ENCODE results near the gene TSPAN33.
"Not testable (repeated sequence)": the region's sequence is repeated elsewhere in the genome, so short reads cannot be mapped to it uniquely, and the experiment has no call there.

Gene TSPAN33

GRCh38 chr7:129209067-129209926, 64.8 kb downstream of the TSPAN33 start:
- DNase-seq = no peak

- DNase-seq = peak; percentile 72
Observed at GRCh38 chr7:129210256-129210988, 65.9 kb downstream of the TSPAN33 start.

DNA sequence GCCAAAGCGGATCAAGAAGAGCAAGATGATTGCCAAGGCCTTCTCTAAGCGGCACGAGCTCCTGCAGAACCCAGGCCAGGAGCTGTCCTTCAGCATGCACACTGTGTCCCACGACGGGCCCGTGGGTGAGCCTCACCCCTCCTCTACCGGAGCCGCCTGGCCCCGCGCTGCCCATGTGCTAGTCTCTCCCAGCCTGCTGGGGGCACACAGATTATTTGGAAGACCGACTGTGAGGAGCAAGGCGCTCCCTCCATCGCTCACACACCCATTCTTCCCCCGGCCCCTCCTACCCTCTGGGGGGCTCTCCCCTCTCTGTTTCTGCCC, 66.4 kb downstream of the TSPAN33 start:
- no peak for DNase-seq

- DNase-seq = no peak
Observed at GRCh38 chr7:129212126-129212525, 67.6 kb downstream of the TSPAN33 start.

GRCh38 chr7:129212596-129212995, 68.1 kb downstream of the TSPAN33 start:
- DNase-seq = no peak

DNA sequence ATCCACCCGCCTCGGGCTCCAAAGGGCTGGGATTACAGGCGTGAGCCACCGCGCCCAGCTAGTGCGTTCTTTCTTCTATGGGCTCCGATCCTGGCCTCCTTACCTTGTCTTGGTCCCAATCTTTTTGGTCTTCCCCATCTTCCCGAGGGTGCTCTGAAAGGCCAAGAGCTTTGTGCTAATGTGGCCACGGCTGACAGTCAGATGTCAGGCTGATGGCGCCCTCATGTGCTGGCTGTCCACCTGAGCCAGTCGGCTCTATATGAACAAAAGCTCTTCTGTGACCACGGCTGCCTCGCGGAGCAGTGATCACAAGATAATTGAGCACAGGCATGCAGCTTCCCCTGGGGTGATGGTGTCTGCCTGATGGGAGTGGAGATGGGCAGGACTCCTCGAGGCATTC, 69.3 kb downstream of the TSPAN33 start:
- DNase-seq = no peak

DNA sequence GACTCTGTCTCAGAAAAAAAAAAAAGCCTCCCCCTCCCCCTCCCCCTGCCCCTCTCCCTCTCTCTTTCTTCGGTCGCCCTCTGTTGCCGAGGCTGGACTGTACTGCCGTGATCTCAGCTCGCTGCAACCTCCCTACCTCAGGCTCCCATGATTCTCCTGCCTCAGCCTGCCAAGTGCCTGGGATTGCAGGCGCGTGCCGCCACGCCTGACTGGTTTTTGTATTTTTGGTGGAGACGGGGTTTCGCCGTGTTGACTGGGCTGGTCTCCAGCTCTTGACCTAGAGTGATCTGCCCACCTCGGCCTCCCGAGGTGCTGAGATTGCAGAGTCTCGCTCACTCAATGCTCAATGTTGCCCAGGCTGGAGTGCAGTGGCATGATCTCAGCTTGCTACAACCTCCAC, 71.2 kb downstream of the TSPAN33 start:
- DNase-seq = not testable (repeated sequence)

GRCh38 chr7:129216101-129216715, 71.7 kb downstream of the TSPAN33 start:
- not testable (repeated sequence) for DNase-seq

DNA sequence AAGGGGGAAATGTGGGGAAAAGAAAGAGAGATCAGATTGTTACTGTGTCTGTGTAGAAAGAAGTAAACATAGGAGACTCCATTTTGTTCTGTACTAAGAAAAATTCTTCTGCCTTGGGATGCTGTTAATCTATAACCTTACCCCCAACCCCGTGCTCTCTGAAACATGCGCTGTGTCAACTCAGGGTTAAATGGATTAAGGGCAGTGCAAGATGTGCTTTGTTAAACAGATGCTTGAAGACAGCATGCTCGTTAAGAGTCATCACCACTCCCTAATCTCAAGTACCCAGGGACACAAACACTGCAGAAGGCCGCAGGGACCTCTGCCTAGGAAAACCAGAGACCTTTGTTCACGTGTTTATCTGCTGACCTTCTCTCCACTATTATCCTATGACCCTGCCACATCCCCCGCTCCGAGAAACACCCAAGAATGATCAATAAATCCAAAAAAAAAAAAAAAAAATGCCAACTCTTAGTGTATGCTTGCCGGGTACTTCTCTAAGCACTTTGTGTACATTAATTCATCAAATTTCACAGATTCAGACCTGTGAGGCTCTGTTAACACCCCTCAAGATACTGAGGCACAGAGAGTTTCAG, 72.4 kb downstream of the TSPAN33 start:
- DNase-seq = not testable (repeated sequence)

- peak; percentile 72 for DNase-seq
Observed at GRCh38 chr7:129218514-129219062, 74.1 kb downstream of the TSPAN33 start.

DNA sequence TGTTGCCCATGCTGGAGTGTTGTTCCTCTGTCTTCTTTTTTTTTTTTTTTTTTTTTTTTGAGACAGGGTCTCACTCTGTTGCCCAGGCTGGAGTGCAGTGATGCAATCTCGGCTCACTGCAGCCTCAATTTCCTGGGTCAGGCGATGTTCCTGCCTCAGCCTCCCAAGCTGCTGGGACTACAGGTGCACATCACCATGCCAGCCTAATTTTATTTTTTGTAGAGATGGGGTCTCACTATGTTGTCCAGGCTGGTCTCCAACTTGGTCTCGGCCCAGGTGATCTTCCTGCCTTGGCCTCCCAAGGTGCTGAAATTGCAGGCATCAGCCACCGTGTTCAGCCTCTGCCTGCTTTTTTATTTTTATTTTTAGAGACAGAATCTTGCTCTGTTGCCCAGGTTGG, 74.7 kb downstream of the TSPAN33 start:
- not testable (repeated sequence) for DNase-seq
